Activated T-cell treated with anti-CD3 and anti-CD28 coated beads for 4 hours (primary cell): ENCODE results near the gene BTNL8.
"Not testable (repeated sequence)": the region's sequence is repeated elsewhere in the genome, so short reads cannot be mapped to it uniquely, and the experiment has no call there.

Experiments
- DNase-seq: peaks from one replicate; pipeline ENCODE4 v3.0.0-alpha.2; 2020

The BTNL8 gene

DNA sequence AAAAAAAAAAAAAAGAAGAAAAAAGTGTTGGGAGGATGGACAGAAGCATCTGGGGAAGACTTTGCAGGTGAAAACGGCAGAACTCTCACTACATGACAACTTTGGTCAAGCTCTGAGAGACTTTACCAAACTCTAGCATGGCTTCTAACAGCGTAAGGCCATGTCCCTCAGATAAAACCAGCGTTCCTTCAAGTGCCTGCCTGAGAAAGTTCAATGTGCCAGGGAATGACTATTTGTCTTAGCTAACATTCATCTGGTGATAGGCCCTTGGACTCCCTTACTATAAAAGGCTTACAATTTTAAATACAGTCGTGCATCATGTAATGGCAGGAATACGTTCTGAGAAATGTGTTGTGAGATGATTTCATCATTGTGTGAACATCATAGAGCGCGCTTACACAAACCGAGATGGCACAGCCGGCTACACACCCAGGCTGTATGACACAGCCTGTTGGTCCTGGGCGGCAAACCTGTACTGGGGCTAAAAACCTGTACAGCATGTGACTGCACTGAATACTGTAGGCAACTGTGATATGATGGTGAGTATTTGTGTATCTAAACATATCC, 23.0 kb upstream of the BTNL8 start:
- DNase-seq: no peak

DNA sequence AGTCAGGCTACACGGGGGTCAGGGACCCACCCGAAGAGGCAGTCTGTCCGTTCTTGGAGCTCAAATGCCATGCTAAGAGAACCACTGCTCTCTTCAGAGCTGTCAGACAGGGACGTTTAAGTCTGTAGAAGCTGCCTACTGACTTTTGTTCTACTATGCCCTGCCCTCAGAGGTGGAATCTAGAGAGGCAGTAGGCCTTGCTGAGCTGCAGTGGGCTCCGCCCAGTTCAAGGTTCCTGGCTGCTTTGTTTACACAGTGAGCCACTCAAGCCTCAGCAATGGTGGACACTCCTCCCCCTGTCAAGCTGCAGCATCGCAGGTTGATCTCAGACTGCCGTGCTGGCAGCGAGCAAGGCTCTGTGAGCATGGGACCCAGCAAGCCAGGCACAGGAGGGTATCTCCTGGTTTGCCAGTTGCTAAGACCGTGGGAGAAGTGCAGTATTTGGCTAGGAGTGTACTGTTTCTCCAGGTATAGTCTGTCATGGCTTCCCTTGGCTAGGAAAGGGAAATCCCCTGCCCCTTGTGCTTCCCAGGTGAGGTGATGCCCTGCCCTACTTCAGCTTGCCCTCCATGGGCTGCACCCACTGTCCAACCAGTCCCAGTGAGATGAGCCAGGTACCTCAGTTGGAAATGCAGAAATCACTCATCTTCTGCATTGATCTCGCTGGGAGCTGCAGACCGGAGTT, 13.0 kb upstream of the BTNL8 start:
- DNase-seq: not testable (repeated sequence)

DNA sequence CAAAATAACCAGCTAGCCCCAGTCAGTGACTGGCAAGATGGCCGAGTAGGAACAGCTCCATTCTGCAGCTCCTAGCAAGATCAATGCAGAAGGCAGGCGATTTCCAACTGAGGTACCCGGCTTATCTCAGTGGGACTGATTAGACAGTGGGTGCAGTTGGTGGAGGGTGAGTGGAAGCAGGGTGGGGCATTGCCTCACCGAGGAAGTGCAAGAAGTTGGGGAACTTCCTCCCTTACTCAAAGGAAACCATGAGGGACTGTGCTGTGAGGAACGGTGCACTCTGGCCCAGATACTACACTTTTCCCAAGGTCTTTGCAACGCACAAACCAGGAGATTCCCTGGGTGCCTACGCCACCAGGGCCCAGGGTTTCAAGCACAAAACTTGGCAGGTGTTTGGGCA, 9.6 kb upstream of the BTNL8 start:
- no peak for DNase-seq

GRCh38 chr5:180895330-180895729, 3.6 kb upstream of the BTNL8 start:
- DNase-seq: not testable (repeated sequence)

DNA sequence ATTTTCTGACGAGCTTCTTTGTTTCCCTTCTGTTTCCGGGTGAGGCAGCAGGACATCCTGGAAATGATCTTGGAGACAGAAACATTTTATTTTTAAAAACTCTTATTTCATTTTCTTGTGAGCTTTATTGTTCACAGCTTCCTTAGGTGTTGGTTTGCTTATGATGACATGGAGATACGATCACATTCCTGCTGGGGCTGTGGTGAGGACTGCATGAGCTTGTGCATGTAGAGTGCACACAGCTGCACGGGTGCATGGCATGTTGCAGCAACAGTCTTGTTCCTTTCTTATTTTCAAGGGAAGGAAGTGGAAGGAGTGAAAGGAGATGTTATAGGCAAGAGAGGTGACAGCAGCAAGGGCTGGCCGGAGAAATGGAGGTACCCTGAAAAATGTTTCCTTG, 1.2 kb downstream of the BTNL8 start:
- no peak for DNase-seq

GRCh38 chr5:180901319-180902009, 2.5 kb downstream of the BTNL8 start:
- DNase-seq: no peak

DNA sequence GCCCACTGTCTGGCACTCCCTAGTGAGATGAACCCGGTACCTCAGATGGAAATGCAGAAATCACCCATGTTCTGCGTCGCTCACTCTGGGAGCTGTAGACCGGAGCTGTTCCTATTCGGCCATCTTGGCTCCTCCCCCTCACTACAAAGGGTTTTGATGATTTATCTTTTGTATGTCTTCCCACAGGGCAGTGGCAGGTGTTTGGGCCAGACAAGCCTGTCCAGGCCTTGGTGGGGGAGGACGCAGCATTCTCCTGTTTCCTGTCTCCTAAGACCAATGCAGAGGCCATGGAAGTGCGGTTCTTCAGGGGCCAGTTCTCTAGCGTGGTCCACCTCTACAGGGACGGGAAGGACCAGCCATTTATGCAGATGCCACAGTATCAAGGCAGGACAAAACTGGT, 9.4 kb downstream of the BTNL8 start:
- no peak for DNase-seq

DNA sequence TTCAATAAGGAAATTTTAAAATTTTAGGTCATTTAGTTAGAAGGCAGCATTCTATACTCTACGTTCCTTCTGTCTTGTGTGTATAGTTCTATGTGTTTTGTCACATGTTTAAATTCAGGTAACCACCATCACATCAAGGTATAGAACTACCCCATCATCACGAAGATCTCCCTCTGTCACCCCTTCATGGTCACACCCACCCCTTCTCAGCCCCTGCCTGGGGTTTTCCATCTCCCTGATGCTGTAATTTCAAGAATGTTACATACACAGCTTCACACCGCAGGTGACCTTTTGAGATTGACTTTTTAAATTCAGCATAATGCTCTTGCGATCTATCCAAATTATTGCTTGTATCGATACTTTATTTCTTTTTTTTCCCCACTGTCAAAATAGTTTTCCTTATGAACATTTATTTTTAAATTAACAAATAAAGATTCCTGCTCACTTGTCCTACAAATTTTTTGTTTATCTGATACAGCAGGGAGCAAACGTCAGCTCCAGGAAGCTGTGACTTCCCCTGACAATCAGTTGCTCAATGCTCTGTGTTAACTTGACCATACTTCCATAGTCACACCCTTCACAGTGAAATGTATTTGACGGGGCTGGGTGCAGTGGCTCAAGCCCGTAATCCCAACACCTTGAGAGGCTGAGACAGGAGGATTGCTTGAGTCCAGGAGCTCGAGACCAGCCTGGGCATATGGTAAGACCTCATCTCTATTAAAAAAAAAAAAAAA, 10.2 kb downstream of the BTNL8 start:
- DNase-seq: no peak

- DNase-seq: no peak
These were observed 10.8 kb downstream of the BTNL8 start for GRCh38 chr5:180909782-180910181.

DNA sequence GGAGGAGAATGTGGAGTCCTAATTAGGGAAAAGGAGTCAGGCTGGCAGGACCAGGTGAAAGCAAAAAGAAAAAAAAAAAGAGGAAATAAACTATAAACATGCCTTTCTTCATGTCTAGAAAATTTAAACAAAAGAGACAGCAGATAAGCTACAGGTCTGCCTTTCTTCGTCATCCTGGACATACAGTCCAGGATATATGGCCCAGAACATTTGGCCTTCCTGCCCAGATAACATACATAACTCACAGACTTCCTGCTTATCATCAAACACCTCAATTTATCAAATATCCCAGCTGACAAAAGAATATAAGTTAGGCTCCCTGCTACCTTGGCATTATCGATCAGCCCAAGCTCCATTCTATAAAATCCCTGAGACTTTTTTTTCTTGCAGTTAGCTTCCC, 11.2 kb downstream of the BTNL8 start:
- DNase-seq: no peak

GRCh38 chr5:180910735-180911134, 11.8 kb downstream of the BTNL8 start:
- DNase-seq: no peak

DNA sequence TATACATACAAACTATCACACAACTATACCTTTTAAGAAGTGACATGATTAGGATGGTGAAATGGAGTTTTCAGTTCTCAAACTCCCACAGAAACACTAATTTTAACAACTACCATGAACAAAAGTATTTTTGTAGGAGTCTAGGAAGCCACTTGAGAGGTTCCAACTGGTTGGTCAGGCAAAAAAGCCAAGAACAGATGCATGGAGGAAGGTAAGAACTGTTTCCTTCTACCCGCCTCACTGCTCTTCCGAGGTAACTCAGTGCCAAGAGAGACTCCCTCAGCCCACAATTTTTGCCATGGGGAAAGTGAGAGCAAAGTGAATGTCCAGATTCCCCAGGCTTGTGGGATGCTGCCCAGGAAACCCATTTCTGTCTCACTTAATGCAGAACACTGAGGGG, 15.7 kb downstream of the BTNL8 start:
- no peak for DNase-seq

GRCh38 chr5:180915924-180916323, 17.0 kb downstream of the BTNL8 start:
- DNase-seq: no peak

- DNase-seq: no peak
These were observed 19.4 kb downstream of the BTNL8 start for GRCh38 chr5:180918380-180918779.

GRCh38 chr5:180920710-180921109, 21.8 kb downstream of the BTNL8 start:
- no peak for DNase-seq

GRCh38 chr5:180922932-180923331, 24.0 kb downstream of the BTNL8 start:
- DNase-seq: no peak

GRCh38 chr5:180932660-180933059, 33.7 kb downstream of the BTNL8 start:
- no peak for DNase-seq

- no peak for DNase-seq
These were observed 36.2 kb downstream of the BTNL8 start for GRCh38 chr5:180935203-180935602.

- no peak for DNase-seq
These were observed 39.3 kb downstream of the BTNL8 start for GRCh38 chr5:180938294-180938693.

DNA sequence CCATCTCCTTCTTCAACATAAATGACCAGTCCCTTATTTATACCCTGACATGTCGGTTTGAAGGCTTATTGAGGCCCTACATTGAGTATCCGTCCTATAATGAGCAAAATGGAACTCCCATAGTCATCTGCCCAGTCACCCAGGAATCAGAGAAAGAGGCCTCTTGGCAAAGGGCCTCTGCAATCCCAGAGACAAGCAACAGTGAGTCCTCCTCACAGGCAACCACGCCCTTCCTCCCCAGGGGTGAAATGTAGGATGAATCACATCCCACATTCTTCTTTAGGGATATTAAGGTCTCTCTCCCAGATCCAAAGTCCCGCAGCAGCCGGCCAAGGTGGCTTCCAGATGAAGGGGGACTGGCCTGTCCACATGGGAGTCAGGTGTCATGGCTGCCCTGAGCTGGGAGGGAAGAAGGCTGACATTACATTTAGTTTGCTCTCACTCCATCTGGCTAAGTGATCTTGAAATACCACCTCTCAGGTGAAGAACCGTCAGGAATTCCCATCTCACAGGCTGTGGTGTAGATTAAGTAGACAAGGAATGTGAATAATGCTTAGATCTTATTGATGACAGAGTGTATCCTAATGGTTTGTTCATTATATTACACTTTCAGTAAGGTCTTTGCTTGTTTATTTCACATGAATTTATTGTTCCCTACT, 51.5 kb downstream of the BTNL8 start:
- DNase-seq: no peak

DNA sequence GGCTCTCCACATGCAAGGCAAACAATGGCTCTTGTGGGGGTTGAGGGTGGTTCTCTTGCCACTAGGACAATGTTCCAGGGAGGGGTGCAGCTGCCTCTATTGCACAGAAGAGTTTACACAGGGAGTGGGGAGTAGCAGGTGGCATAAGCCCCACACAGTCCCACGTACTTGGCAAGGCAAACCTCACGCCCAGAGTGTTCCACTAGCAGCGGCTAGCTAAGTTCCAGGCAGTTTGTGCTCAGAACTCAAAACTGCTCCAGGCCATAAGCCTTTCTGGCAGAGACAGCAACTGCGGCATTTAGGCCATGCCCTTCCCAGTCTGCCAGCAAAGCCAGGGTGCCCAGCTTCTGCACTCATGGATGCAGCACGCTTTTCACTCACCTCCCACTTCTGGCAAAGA, 60.7 kb downstream of the BTNL8 start:
- DNase-seq: no peak

- no peak for DNase-seq
These were observed 61.2 kb downstream of the BTNL8 start for GRCh38 chr5:180960209-180960608.

DNA sequence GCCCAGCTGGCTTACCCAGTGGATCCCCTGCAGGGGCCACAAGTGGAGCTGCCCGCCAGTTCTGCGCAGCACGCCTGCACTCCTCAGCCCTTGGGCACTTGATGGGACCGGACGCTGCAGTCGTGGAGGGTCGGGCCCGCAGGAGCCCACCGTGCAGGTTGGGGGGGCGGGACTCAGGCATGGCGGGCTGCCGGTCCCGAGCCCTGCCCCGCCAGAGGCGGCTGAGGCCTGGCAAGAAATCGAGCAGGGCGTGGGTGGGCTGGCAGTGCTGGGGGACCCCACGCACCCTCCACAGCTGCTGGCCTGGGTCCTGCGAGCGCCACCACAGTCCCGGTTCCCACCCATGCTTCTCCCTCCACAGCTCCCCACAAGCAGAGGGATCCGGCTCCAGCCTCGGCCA, 70.4 kb downstream of the BTNL8 start:
- DNase-seq: no peak
